Astrocyte (in vitro differentiated cells and primary cell): ENCODE results near the gene TPX2. TPM values are rescaled to one million over a fixed set of nuclear protein-coding genes. Genes with fewer than 3 reads are reported as not detected.

Source experiments
- DNase-seq: peaks from one replicate; pipeline ENCODE4 v3.0.0-alpha.2; 2010; ENCODE audit warnings: low read depth
- FAIRE-seq: peaks from 2 replicates; lab custom pipeline; 2011; peaks lifted over from hg19 to GRCh38; lab: Jason Lieb, UNC
- H2AFZ ChIP-seq: 2 replicates; pipeline ENCODE4 v1.6.0; 2012; ENCODE audit warnings: low read depth, low read length, inconsistent platforms
- H3K27ac ChIP-seq: 2 replicates; pipeline ENCODE4 v1.5.1; 2011; ENCODE audit warnings: low read depth, low read length, inconsistent platforms
- H3K27me3 ChIP-seq: 2 replicates; pipeline ENCODE4 v1.6.0; 2011; ENCODE audit warnings: low read length, inconsistent platforms; ENCODE audit not compliant: insufficient read depth
- H3K36me3 ChIP-seq: 2 replicates; pipeline ENCODE4 v1.5.1; 2011; ENCODE audit warnings: low read length, inconsistent platforms; ENCODE audit not compliant: insufficient read depth
- H3K4me1 ChIP-seq: 2 replicates; pipeline ENCODE4 v1.5.1; 2011; ENCODE audit warnings: low read length, inconsistent platforms; ENCODE audit not compliant: insufficient read depth
- H3K4me2 ChIP-seq: 2 replicates; pipeline ENCODE4 v1.6.0; 2012; ENCODE audit warnings: low read length, inconsistent platforms
- H3K4me3 ChIP-seq: 2 replicates; pipeline ENCODE4 v1.5.1; 2011; ENCODE audit warnings: low read depth, mild to moderate bottlenecking, low read length, inconsistent platforms; ENCODE audit not compliant: insufficient read depth
- H3K79me2 ChIP-seq: 2 replicates; pipeline ENCODE4 v1.6.0; 2012; ENCODE audit warnings: mild to moderate bottlenecking, low read length, inconsistent platforms; ENCODE audit not compliant: insufficient read depth
- H3K9ac ChIP-seq: 2 replicates; pipeline ENCODE4 v1.6.0; 2012; ENCODE audit warnings: mild to moderate bottlenecking, low read length, inconsistent platforms
- H3K9me3 ChIP-seq: 2 replicates; pipeline ENCODE4 v1.5.1; 2012; ENCODE audit warnings: low read depth, mild to moderate bottlenecking, low read length, inconsistent platforms; ENCODE audit not compliant: insufficient read depth
- H4K20me1 ChIP-seq: 2 replicates; pipeline ENCODE4 v1.6.0; 2012; ENCODE audit warnings: low read length, inconsistent platforms; ENCODE audit not compliant: insufficient read depth
- H3K27ac Mint-ChIP-seq: one replicate; pipeline ENCODE4 v1.8.0; 2021; ENCODE audit warnings: mild to moderate bottlenecking, mixed read lengths; ENCODE audit not compliant: unreplicated experiment
- H3K27me3 Mint-ChIP-seq: one replicate; pipeline ENCODE4 v1.8.0; 2021; ENCODE audit warnings: low read depth, mixed read lengths; ENCODE audit not compliant: unreplicated experiment
- H3K36me3 Mint-ChIP-seq: one replicate; pipeline ENCODE4 v1.8.0; 2021; ENCODE audit warnings: low read depth, mixed read lengths; ENCODE audit not compliant: unreplicated experiment
- H3K4me1 Mint-ChIP-seq: one replicate; pipeline ENCODE4 v1.8.0; 2021; ENCODE audit warnings: low read depth, mixed read lengths; ENCODE audit not compliant: unreplicated experiment
- H3K4me3 Mint-ChIP-seq: one replicate; pipeline ENCODE4 v1.8.0; 2021; ENCODE audit warnings: mild to moderate bottlenecking, moderate library complexity, mixed read lengths; ENCODE audit not compliant: unreplicated experiment
- H3K9me3 Mint-ChIP-seq: one replicate; pipeline ENCODE4 v1.8.0; 2021; ENCODE audit warnings: mild to moderate bottlenecking, mixed read lengths; ENCODE audit not compliant: unreplicated experiment
- EZH2 ChIP-seq: IDR thresholded peaks from 2 replicates; pipeline ENCODE4 v1.6.1; 2012; ENCODE audit warnings: mild to moderate bottlenecking, low read length, inconsistent platforms; ENCODE audit not compliant: insufficient read depth
- total RNA-seq: library from RNA; stranded (reverse); gene quantifications from 2 replicates; pipeline ENCODE4 v1.2.1, GENCODE V29; 2021
- TF ChIP-seq, protein P1 (sequence below): IDR thresholded peaks from 2 replicates; pipeline ENCODE4 v1.5.1; 2011; ENCODE audit warnings: low read depth, mild to moderate bottlenecking, inconsistent platforms, low read length, moderate library complexity; ENCODE audit not compliant: insufficient read depth

TPX2 gene
- total RNA-seq, 1 donor from 2014 or later = 41.6 TPM

DNA sequence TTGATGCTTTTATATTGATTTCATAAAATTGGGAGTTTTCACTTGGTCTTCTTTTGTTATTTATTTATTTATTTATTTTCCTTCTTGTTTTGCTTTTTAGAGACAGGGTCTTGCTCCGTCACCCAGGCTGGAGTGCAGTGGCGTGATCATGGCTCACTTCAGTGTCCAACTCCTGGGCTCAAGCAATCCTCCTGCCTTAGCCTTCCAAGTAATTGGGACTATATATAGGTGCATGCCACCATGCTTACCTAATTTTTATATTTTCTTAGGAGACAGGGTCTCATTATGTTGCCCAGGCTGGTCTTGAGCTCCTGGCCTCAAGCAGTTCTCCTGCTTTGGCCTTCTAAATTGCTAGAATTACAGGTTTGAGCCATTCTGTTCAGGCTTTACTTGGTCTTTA is 41.7 kb downstream of the TPX2 start:
- Histone ChIP-seq H3K27me3 (no peaks in the 10 kb centered on the region), H3K79me2 (peaks cover 2% of the 10 kb centered on the region), H3K9me3 (no peaks in the 10 kb centered on the region), H4K20me1 (no peaks in the 10 kb centered on the region), H3K4me3 (no peak overlapping the region), H3K4me2 (no peak overlapping the region), H3K27ac (no peak overlapping the region), H3K9ac (no peak overlapping the region), H3K36me3 (peaks cover 44% of the 10 kb centered on the region), H2AFZ (no peak overlapping the region), H3K4me1 (no peaks in the 10 kb centered on the region)
- no peak for FAIRE-seq
- H3K4me1 Mint-ChIP-seq = peaks cover 4% of the 10 kb centered on the region
- no peak for TF ChIP-seq EZH2
- TF ChIP-seq, protein P1, sequence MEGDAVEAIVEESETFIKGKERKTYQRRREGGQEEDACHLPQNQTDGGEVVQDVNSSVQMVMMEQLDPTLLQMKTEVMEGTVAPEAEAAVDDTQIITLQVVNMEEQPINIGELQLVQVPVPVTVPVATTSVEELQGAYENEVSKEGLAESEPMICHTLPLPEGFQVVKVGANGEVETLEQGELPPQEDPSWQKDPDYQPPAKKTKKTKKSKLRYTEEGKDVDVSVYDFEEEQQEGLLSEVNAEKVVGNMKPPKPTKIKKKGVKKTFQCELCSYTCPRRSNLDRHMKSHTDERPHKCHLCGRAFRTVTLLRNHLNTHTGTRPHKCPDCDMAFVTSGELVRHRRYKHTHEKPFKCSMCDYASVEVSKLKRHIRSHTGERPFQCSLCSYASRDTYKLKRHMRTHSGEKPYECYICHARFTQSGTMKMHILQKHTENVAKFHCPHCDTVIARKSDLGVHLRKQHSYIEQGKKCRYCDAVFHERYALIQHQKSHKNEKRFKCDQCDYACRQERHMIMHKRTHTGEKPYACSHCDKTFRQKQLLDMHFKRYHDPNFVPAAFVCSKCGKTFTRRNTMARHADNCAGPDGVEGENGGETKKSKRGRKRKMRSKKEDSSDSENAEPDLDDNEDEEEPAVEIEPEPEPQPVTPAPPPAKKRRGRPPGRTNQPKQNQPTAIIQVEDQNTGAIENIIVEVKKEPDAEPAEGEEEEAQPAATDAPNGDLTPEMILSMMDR = no peak
- H3K4me3 Mint-ChIP-seq = no peak overlapping the region
- no peaks in the 10 kb centered on the region for H3K27me3 Mint-ChIP-seq
- H3K27ac Mint-ChIP-seq = no peak overlapping the region
- peaks cover 4% of the 10 kb centered on the region for H3K36me3 Mint-ChIP-seq
- DNase-seq = no peak
- no peaks in the 10 kb centered on the region for H3K9me3 Mint-ChIP-seq

DNA sequence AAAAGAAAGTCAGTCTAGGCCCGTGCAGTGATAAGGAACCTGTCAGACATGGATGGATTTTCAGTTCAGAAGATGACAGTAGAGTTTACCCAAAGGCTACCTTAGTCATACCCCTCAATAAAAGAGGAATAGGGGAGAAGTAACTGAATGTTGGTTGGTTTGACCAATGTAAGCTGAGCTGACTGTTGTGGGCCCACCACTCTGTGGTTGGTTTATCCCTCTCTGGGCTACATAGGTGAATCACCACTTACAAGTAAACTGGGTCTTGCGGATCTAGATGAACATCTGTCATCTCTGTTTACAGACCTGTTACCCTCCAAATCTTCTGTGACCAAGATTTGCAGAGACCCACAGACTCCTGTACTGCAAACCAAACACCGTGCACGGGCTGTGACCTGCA is 42.9 kb downstream of the TPX2 start:
- FAIRE-seq = no peak
- no peak overlapping the region for H3K27ac Mint-ChIP-seq
- DNase-seq = peak; percentile 8
- TF ChIP-seq, protein P1 = no peak
- TF ChIP-seq EZH2 = no peak
- Histone ChIP-seq H2AFZ (no peak overlapping the region), H3K4me2 (no peak overlapping the region), H3K79me2 (peaks cover 5% of the 10 kb centered on the region), H3K9ac (no peak overlapping the region), H3K36me3 (peaks cover 46% of the 10 kb centered on the region), H4K20me1 (no peaks in the 10 kb centered on the region), H3K27me3 (no peaks in the 10 kb centered on the region), H3K4me1 (no peaks in the 10 kb centered on the region), H3K4me3 (no peak overlapping the region), H3K27ac (no peak overlapping the region), H3K9me3 (no peaks in the 10 kb centered on the region)
- H3K4me3 Mint-ChIP-seq = no peak overlapping the region
- peaks cover 4% of the 10 kb centered on the region for H3K36me3 Mint-ChIP-seq
- H3K4me1 Mint-ChIP-seq = peaks cover 4% of the 10 kb centered on the region
- H3K27me3 Mint-ChIP-seq = no peaks in the 10 kb centered on the region
- H3K9me3 Mint-ChIP-seq = no peaks in the 10 kb centered on the region

DNA sequence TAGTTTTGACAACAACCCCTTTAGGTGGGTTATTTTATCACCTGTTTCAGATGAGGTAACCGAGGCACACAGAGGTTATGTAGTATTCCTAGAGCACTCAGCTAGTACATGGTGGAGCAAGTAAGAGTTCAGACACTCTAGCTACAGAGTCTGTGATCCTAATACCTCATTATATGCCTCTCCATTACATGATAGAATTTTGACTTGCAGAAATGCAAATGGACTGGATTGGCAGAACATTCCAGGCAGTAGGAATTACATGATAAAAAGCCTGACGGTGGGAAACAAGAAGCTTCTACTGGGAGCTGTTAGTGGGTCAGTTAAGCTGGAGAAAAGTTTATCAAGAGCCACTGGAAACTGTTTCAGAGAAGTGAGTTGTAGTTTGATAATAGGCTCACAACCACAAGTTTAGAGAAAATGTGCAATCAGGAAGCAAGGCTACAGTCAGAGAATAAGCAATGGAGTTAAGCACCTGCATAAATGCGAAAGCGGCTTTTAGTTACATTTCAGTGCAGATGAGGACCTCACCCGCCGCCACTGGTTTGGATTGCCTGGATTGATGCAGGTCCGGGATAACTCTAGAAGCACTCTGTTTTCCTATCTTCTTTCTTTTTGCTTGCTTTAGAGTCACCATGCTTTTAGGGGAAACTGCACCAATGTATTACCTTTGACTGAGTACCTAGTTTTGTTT is 45.4 kb downstream of the TPX2 start:
- peaks cover 4% of the 10 kb centered on the region for H3K36me3 Mint-ChIP-seq

More for the DNA sequence above, 45.4 kb downstream of the TPX2 start:
- H3K4me3 Mint-ChIP-seq = no peak overlapping the region
- H3K36me3 ChIP-seq = peaks cover 35% of the 10 kb centered on the region
- H3K9me3 ChIP-seq = no peaks in the 10 kb centered on the region
- no peak overlapping the region for H3K9ac ChIP-seq
- no peaks in the 10 kb centered on the region for H3K27me3 Mint-ChIP-seq
- H3K4me3 ChIP-seq = no peak overlapping the region
- H3K4me1 ChIP-seq = no peaks in the 10 kb centered on the region
- H3K27ac Mint-ChIP-seq = no peak overlapping the region
- H3K4me1 Mint-ChIP-seq = peaks cover 6% of the 10 kb centered on the region
- H3K4me2 ChIP-seq = no peak overlapping the region
- H2AFZ ChIP-seq = no peak overlapping the region
- peaks cover 11% of the 10 kb centered on the region for H3K79me2 ChIP-seq
- no peaks in the 10 kb centered on the region for H4K20me1 ChIP-seq
- H3K9me3 Mint-ChIP-seq = no peaks in the 10 kb centered on the region
- H3K27ac ChIP-seq = no peak overlapping the region
- no peak for FAIRE-seq
- H3K27me3 ChIP-seq = no peaks in the 10 kb centered on the region
- DNase-seq = no peak
- no peak for TF ChIP-seq EZH2
- TF ChIP-seq, protein P1 = no peak
